Keratinocyte (primary cell): ENCODE results near the gene OLFML2A.

Experiments
- CTCF ChIP-seq, 3 experiments: IDR thresholded peaks in 1 of 3; conservative IDR thresholded peaks in 1 of 3; optimal IDR thresholded peaks in 1 of 3; 2 replicates in 2 of 3; 3 replicates in 1 of 3; pipeline versions ENCODE3 to v1.5.1; 2011; ENCODE audit warnings: low read length in 3 of 3, mild to moderate bottlenecking in 3 of 3, moderate library complexity in 2 of 3, control low read depth in 1 of 3, inconsistent platforms in 1 of 3; ENCODE audit not compliant: insufficient read depth in 2 of 3; ENCODE audit errors: extremely low read depth in 1 of 3
- EZH2 ChIP-seq: IDR thresholded peaks from one replicate; pipeline ENCODE4 v1.6.1; 2012; ENCODE audit warnings: inconsistent platforms, mild to moderate bottlenecking, low read length, moderate library complexity

GRCh38 chr9:124802426-124802825 lies 25.5 kb downstream of the OLFML2A start:
- TF ChIP-seq CTCF (optimal IDR thresholded peaks at IDR 0.05 in 1 of 3, IDR thresholded peaks at IDR 0.05 in 1 of 3, conservative IDR thresholded peaks at IDR 0.05 in 1 of 3; ENCODE audit: extremely low read depth in 1 of 3, insufficient read depth in 2 of 3, low read length in 3 of 3) (no peak), EZH2 (no peak)
